ENCODE results near the gene SPTLC3. TPM values are rescaled to one million over a fixed set of nuclear protein-coding genes. Genes with fewer than 3 reads are reported as not detected.

SPTLC3 gene
- total RNA-seq, 2 experiments from 2014 or later = 0.02 to 0.26 TPM

DNA sequence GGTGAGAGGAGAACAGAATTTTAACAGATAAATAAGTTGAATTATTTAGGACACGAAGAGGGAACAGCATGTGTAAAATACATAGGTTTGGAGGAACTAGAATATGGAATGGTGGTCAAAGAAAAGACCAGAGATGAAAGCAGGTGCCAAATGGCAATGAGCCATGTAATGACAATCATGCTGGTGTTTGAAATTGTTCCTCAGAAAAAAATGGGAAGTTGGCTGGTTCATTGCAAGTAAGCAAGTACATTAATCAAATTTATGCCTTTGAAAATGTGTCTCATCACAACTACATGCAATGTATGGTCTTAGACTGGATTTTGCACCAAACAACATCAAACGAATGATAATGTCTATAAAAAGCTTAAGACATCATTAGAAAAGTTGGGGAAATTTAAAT is 83.3 kb downstream of the SPTLC3 start:
- intact Hi-C loops (cut with micrococcal nuclease) = no loop called here
- no peak for DNase-seq
- ChIA-PET POLR2A (no interaction called here), CTCF (no interaction called here)
- no peaks in the 10 kb centered on the region for H3K9me3 Mint-ChIP-seq
- H3K36me3 Mint-ChIP-seq = no peaks in the 10 kb centered on the region
- no peaks in the 10 kb centered on the region for H3K27me3 Mint-ChIP-seq
- no peak overlapping the region for H3K27ac Mint-ChIP-seq
- H3K4me3 Mint-ChIP-seq = no peak overlapping the region
- H3K4me1 Mint-ChIP-seq (ENCODE audit: low read depth) = no peaks in the 10 kb centered on the region

DNA sequence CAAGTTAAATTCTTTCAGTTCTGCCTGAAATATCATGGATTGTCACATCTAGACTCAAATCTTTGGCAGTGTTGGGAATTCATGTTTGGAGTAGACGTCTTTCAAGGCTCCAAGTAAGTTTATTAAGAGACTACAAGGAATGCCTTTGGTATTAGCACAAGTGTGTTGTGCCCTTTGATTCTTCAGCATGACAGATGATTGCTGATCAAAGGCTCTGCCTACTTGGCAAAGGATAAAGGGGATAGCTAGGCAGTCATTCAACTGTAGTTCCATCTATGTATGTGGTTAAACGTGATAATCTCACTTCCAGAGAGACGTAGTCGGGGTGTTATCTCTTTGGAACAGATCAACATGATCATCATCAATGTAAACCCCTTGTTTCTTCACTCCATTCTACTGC is 86.2 kb downstream of the SPTLC3 start:
- H3K27ac Mint-ChIP-seq = no peak overlapping the region
- CTCF ChIA-PET = interaction anchor here (0.5 kb wide), 1 partner anchor 206 kb away, joined by 4 read pairs; no protein-coding TSS in a partner anchor
- no peaks in the 10 kb centered on the region for H3K36me3 Mint-ChIP-seq
- POLR2A ChIA-PET = no interaction called here
- H3K4me1 Mint-ChIP-seq (ENCODE audit: low read depth) = no peaks in the 10 kb centered on the region
- no peaks in the 10 kb centered on the region for H3K27me3 Mint-ChIP-seq
- intact Hi-C loops (cut with micrococcal nuclease) = no loop called here
- no peak overlapping the region for H3K4me3 Mint-ChIP-seq
- DNase-seq = no peak
- H3K9me3 Mint-ChIP-seq = no peaks in the 10 kb centered on the region

DNA sequence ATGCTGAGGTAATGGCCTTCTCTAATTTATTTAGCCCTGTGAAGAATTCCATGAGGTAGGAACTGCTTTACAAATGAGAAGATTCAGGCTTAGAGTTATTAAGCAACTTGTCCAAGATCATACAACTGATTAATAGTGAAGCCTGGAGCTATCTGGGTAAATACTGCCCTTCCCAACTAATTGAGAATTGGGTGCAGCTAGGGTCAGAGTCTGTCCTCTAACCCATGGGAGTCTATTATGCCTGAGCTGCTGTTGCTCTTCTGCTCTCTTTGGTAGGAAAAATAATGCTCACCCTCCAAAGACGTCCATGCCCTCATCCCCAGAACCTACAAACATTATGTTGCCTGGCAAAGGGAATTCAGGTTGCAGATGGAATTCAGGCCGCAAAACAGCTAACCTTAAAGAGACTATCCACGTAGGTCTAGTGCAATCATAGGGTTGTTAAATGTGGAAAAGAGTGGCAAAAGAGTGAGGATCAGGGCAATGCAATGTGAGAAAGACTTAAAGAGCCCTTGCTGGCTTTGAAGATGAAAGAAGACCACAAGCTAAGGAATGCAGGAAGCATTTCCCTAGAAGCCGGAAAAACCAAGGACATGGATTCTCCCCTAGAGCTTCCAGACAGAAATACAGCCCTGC is 90.1 kb downstream of the SPTLC3 start:
- intact Hi-C loops (cut with micrococcal nuclease) = no loop called here
- no peaks in the 10 kb centered on the region for H3K27me3 Mint-ChIP-seq
- no peaks in the 10 kb centered on the region for H3K36me3 Mint-ChIP-seq
- no peaks in the 10 kb centered on the region for H3K4me1 Mint-ChIP-seq (ENCODE audit: low read depth)
- DNase-seq = no peak
- POLR2A ChIA-PET = no interaction called here
- CTCF ChIA-PET = interaction anchor here (1.1 to 1.3 kb wide), 2 partner anchors 10 to 20 kb away, joined by 3 read pairs; no protein-coding TSS in a partner anchor
- no peak overlapping the region for H3K27ac Mint-ChIP-seq
- H3K4me3 Mint-ChIP-seq = no peak overlapping the region
- no peaks in the 10 kb centered on the region for H3K9me3 Mint-ChIP-seq

DNA sequence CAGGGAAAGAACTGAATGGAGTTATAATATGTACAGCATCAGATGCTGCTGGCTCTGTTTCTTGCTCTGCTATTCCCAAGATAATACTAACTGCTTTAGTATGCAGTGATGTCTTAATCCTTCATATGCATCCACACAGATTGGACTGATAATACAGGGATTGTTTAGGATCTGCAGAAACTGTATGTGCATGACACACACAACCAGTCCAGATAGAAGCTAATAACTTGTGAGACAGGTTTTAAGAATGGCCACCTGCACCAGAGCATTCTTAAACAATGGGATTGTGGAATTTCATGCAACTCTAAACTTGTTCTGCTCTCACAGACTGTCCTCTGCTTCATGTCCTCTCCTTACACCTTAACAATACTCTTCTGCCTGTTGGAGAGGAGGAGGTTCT is 90.9 kb downstream of the SPTLC3 start:
- Mint-ChIP-seq H3K4me3 (no peak overlapping the region), H3K4me1 (ENCODE audit: low read depth) (no peaks in the 10 kb centered on the region), H3K27me3 (no peaks in the 10 kb centered on the region), H3K9me3 (no peaks in the 10 kb centered on the region), H3K27ac (no peak overlapping the region), H3K36me3 (no peaks in the 10 kb centered on the region)
- ChIA-PET POLR2A (no interaction called here), CTCF (interaction anchor here (1.1 kb wide), 1 partner anchor 9 kb away, joined by 3 read pairs; no protein-coding TSS in a partner anchor)
- intact Hi-C loops (cut with micrococcal nuclease) = no loop called here
- DNase-seq = no peak

DNA sequence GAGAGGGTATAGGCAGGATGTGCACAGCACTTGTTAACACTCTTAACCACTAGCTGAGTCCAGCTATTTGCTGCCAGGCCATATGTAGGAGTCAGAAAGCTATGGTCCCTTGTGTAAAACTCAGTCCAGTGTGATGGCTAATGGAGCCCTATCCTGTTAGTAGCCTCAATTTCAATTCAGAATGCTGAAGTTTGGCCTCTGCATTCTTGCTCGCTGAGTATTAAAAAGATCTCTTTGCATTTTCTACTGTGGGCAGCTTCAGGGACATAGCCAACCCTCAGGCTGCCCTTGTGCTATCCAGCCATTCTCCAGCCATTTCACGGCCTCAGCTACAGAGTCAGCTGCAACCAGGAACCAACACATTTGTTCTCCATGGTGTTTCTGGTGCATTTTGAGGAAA is 92.5 kb downstream of the SPTLC3 start:
- ChIA-PET CTCF (no interaction called here), POLR2A (no interaction called here)
- DNase-seq = no peak
- intact Hi-C loops (cut with micrococcal nuclease) = no loop called here
- Mint-ChIP-seq H3K27ac (no peak overlapping the region), H3K36me3 (no peaks in the 10 kb centered on the region), H3K9me3 (no peaks in the 10 kb centered on the region), H3K4me3 (no peak overlapping the region), H3K4me1 (ENCODE audit: low read depth) (no peaks in the 10 kb centered on the region), H3K27me3 (peaks cover 2% of the 10 kb centered on the region)

DNA sequence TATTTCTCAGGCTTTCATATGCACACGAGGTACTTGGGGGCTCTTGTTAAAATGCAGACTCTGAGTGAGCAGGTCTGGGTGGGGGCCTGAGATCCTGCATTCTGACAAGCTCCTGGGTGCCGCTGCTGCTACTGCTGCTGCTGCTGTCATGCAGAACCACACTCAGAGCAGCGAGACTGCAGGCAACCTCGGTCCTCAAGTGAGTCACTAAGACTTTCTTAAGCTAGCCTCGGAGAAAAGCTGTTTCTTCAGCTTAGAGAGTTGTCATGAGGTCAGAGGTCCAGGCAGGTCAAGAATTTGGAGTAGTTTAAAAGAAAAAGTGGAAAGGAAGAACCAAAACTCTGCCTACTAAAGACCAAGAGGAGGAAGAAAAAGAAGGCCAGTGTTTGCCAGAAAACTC is 92.9 kb downstream of the SPTLC3 start:
- DNase-seq = no peak
- intact Hi-C loops (cut with micrococcal nuclease) = no loop called here
- H3K4me1 Mint-ChIP-seq (ENCODE audit: low read depth) = no peaks in the 10 kb centered on the region
- H3K27me3 Mint-ChIP-seq = peaks cover 4% of the 10 kb centered on the region
- no peak overlapping the region for H3K4me3 Mint-ChIP-seq
- CTCF ChIA-PET = no interaction called here
- H3K36me3 Mint-ChIP-seq = no peaks in the 10 kb centered on the region
- no peak overlapping the region for H3K27ac Mint-ChIP-seq
- POLR2A ChIA-PET = no interaction called here
- no peaks in the 10 kb centered on the region for H3K9me3 Mint-ChIP-seq

DNA sequence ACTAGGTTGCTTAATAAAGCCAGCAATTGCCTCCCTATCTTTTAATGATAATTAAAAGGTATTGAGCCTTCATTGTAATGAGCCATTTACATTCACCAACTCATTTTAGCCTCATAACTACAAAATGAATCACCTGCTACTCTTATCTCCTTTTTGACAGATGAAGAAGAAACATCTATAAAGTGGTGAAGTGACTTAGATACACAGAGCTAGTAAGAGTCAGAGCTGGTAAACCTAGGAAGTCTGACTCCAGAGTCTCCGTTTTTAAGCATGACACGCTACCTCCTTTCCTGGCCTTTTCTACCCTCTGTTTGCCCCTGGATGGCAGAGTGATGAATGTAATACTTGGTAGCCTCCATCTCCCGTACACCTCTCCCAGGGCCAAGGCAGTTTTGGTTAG is 93.5 kb downstream of the SPTLC3 start:
- Mint-ChIP-seq H3K9me3 (no peaks in the 10 kb centered on the region), H3K27ac (no peak overlapping the region), H3K4me3 (no peak overlapping the region), H3K36me3 (no peaks in the 10 kb centered on the region), H3K4me1 (ENCODE audit: low read depth) (no peaks in the 10 kb centered on the region), H3K27me3 (peaks cover 4% of the 10 kb centered on the region)
- DNase-seq = no peak
- CTCF ChIA-PET = no interaction called here
- intact Hi-C loops (cut with micrococcal nuclease) = no loop called here
- POLR2A ChIA-PET = no interaction called here

DNA sequence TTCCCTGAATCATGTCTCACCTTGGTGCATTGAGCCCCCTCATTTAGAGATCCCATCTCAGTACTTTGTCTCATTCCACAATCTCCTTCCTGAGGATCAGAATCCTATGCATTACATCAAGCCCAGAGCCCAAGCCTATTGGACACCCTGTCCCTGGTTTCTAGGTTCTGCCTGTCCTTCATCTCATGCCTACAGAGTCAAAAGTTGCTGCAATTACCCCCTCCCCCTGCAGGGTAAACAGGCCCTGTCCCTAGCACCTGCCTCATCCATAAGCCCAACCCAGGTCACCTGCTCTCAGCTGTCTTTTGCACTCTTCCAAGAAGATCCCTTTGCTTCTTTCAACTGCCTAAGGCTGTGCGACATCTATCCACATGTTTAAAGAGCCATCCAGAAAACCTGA is 93.9 kb downstream of the SPTLC3 start:
- intact Hi-C loops (cut with micrococcal nuclease) = no loop called here
- H3K4me3 Mint-ChIP-seq = no peak overlapping the region

DNA sequence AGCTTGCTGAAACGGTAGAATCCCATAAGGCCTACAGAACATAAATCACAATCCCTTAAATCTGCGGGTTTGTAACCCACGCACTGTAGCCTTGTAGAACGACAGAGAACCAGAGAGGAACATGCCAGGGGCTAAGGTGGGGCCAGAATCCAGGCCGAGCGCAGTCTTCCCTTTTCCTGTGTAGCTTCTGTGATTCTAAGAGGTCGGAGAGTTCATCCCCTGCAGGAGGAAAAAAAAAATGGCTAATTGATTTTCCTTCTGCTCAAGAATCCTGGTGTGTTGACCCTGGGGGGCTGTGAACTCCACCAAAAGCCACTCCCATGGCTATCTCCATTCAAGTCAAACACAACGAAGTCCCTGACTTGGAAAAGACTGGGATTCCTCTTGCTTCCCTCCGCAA is 96.3 kb downstream of the SPTLC3 start:
- no peak for DNase-seq
- Mint-ChIP-seq H3K4me1 (ENCODE audit: low read depth) (no peaks in the 10 kb centered on the region), H3K4me3 (no peak overlapping the region), H3K27ac (no peak overlapping the region), H3K9me3 (no peaks in the 10 kb centered on the region), H3K36me3 (no peaks in the 10 kb centered on the region), H3K27me3 (peaks cover 4% of the 10 kb centered on the region)
- ChIA-PET CTCF (interaction anchor here (1.1 to 1.3 kb wide), 2 partner anchors 128 to 136 kb away, joined by 4 read pairs; no protein-coding TSS in a partner anchor), POLR2A (no interaction called here)
- intact Hi-C loops (cut with micrococcal nuclease) = loop anchor here (5.0 kb wide), 1 partner anchor 1093 kb away; no protein-coding TSS in a partner anchor

More for the DNA sequence above, 93.9 kb downstream of the SPTLC3 start:
- POLR2A ChIA-PET = no interaction called here
- Mint-ChIP-seq H3K27me3 (peaks cover 4% of the 10 kb centered on the region), H3K9me3 (no peaks in the 10 kb centered on the region), H3K27ac (no peak overlapping the region), H3K4me1 (ENCODE audit: low read depth) (no peaks in the 10 kb centered on the region), H3K36me3 (no peaks in the 10 kb centered on the region)
- CTCF ChIA-PET = interaction anchor here (1.2 kb wide), 1 partner anchor 150 kb away, joined by 3 read pairs; no protein-coding TSS in a partner anchor
- DNase-seq = no peak

DNA sequence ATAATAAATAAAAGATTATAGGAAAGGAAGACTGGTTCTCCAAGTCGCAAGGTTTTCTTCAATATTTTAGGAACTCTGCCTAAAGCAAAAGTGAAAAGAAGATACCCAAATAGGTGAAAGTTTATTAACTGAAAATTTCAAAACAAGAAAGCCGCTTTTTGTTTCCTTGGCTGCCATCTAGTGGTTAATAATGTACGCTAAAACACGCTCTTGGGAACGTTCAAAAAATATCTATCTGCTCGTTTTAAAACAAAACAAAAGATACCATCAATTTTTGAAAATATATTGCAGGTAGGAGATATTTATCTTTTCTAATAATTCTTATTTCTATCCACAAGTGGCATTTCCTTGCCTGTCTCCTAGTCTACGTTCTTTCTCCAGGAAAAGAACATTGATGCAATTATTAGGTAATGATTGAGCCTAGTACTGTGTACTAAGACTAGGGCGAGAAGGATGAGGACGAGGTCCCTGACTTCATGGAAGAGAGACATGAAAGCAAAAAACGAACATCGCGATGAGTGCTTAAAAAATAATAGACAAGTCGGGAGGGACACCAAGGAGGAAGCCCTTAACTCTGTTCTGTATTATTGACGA is 97.2 kb downstream of the SPTLC3 start:
- intact Hi-C loops (cut with micrococcal nuclease) = loop anchor here (1.0 to 5.0 kb wide), 3 partner anchors 136 to 1094 kb away; no protein-coding TSS in a partner anchor
- DNase-seq = no peak
- ChIA-PET CTCF (interaction anchor here (1.3 kb wide), 1 partner anchor 137 kb away, joined by 4 read pairs; no protein-coding TSS in a partner anchor), POLR2A (no interaction called here)
- Mint-ChIP-seq H3K4me3 (no peak overlapping the region), H3K9me3 (no peaks in the 10 kb centered on the region), H3K4me1 (ENCODE audit: low read depth) (no peaks in the 10 kb centered on the region), H3K27me3 (peaks cover 4% of the 10 kb centered on the region), H3K36me3 (no peaks in the 10 kb centered on the region), H3K27ac (no peak overlapping the region)

DNA sequence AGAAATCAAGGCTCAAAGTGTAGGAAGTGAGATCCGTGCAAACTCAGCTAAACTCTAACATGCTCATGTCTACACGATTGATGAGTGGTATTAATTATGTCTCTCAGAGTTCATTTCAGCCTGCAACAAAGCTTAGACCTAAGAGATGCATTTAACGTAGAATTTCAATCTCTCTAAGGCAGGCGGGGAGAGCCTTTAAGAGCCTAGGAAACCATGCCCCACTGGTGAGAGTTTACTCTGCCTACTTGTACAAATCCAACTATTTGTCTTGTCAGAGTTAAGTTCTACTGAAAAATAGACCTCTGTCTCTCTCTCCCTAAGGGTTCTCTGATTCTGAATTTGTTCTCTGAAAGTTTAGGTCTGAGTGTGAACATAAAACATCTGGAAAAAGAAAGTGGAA is 100.9 kb downstream of the SPTLC3 start:
- DNase-seq = no peak
- Mint-ChIP-seq H3K27me3 (peaks cover 4% of the 10 kb centered on the region), H3K4me3 (no peak overlapping the region), H3K36me3 (no peaks in the 10 kb centered on the region), H3K27ac (no peak overlapping the region), H3K4me1 (ENCODE audit: low read depth) (no peaks in the 10 kb centered on the region), H3K9me3 (no peaks in the 10 kb centered on the region)
- ChIA-PET CTCF (interaction anchor here (0.7 to 3.6 kb wide), 2 partner anchors 10 to 656 kb away, joined by 3 to 17 read pairs; no protein-coding TSS in a partner anchor), POLR2A (no interaction called here)
- intact Hi-C loops (cut with micrococcal nuclease) = loop anchor here (5.0 kb wide), 1 partner anchor 1097 kb away; no protein-coding TSS in a partner anchor

DNA sequence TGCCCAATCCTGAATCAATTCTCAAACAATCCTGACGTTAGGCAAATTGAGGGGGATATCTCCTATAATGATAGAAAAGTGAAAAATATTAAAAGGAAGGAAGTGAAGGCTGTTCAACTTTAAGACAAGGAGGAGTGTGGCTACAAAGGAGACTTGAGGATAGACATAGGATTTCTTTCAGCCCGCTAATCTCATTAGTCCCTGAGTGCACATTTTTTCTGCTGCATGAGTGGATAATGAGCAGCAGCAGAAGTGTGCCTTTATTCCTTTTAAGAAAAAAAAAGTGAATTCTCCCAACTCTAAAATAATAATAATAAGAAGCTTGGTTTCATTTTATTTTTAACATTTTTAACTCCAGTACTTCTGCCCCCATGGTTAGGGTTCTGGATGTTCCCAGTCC is 102.0 kb downstream of the SPTLC3 start:
- Mint-ChIP-seq H3K4me1 (ENCODE audit: low read depth) (no peaks in the 10 kb centered on the region), H3K9me3 (no peaks in the 10 kb centered on the region), H3K36me3 (no peaks in the 10 kb centered on the region), H3K27me3 (peaks cover 4% of the 10 kb centered on the region), H3K27ac (no peak overlapping the region), H3K4me3 (no peak overlapping the region)
- intact Hi-C loops (cut with micrococcal nuclease) = no loop called here
- DNase-seq = no peak
- CTCF ChIA-PET = interaction anchor here (3.6 kb wide), 1 partner anchor 9 kb away, joined by 17 read pairs; no protein-coding TSS in a partner anchor
- POLR2A ChIA-PET = no interaction called here
